Stimulated activated naive CD8-positive, alpha-beta T cell treated with anti-CD3 and anti-CD28 coated beads, Interleukin-15, Interleukin-2, amounts not matched to agents 100 ng/mL and 50 ng/mL, for 24 hours (primary cell): Measurements from ENCODE around the gene NEURL3.

Experiments used
- H3K27ac Mint-ChIP-seq: one replicate; pipeline ENCODE4 v1.8.0; 2021; ENCODE audit warnings: mild to moderate bottlenecking, mixed read lengths
- H3K27me3 Mint-ChIP-seq: one replicate; pipeline ENCODE4 v1.8.0; 2021; ENCODE audit warnings: mixed read lengths
- H3K36me3 Mint-ChIP-seq: one replicate; pipeline ENCODE4 v1.8.0; 2021; ENCODE audit warnings: low read depth, mixed read lengths
- H3K4me1 Mint-ChIP-seq: one replicate; pipeline ENCODE4 v1.8.0; 2021; ENCODE audit warnings: low read depth, mixed read lengths
- H3K4me3 Mint-ChIP-seq: one replicate; pipeline ENCODE4 v1.8.0; 2021; ENCODE audit warnings: mild to moderate bottlenecking, mixed read lengths
- H3K9me3 Mint-ChIP-seq: one replicate; pipeline ENCODE4 v1.8.0; 2021; ENCODE audit warnings: mixed read lengths

Gene NEURL3

DNA sequence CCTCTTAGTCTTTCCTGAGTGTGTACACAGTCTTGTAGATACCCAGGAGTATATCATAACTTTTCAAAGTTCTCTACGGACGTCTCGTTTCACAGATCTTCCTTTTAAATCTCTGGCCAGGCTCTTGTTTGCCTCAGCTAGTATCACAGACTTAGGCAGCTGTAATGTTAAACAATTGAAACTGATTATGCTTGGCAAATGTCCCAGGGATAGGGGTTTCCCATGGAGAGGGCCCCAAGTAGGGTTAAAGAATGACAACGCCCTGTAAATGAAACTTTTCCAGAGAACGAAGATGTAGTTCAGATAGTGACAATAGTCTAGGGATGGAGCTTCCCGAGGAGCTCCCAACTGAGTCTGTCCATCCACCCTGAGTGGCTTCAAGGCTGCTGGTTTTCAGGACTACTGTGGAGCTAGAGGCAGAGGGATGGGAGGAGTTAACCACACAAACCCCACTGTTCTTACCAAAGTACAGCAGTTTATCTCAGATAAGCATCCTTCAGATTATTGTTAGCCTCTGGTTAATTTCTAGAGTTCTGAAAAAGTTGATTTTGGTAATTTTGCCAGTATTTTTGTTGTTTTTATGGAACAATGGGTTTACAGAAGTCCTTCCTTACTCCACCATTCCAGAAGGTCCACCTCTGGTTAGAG, 9.1 kb downstream of the NEURL3 start:
- H3K36me3 Mint-ChIP-seq, result peaks cover 4% of the 10 kb centered on the region
- H3K27me3 Mint-ChIP-seq, result no peaks in the 10 kb centered on the region
- H3K27ac Mint-ChIP-seq, result no peak overlapping the region
- H3K4me3 Mint-ChIP-seq, result no peak overlapping the region
- H3K4me1 Mint-ChIP-seq, result peaks cover 22% of the 10 kb centered on the region
- peaks cover 8% of the 10 kb centered on the region for H3K9me3 Mint-ChIP-seq

DNA sequence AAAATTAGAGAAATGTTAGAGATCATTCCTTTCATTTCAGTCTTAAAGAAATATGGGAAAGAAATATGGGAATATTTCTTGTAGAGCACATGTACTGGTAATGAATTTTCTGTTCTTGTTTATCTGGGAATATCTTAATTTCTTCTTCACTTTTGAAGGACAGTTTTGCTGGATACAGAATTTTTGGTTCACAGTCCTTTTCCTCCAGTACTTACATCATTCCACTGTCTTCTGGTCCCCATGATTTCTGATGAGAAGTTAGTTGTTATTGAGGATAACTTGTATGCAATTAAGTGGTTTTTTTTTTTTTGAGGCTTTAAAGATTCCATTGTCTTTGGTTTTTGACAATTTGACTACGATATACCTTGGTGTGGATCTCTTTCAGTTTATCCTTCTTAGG, 11.0 kb downstream of the NEURL3 start:
- peaks cover 8% of the 10 kb centered on the region for H3K9me3 Mint-ChIP-seq
- H3K4me3 Mint-ChIP-seq, result no peak overlapping the region
- no peaks in the 10 kb centered on the region for H3K27me3 Mint-ChIP-seq
- H3K36me3 Mint-ChIP-seq, result peaks cover 4% of the 10 kb centered on the region
- peaks cover 31% of the 10 kb centered on the region for H3K4me1 Mint-ChIP-seq
- H3K27ac Mint-ChIP-seq, result no peak overlapping the region

DNA sequence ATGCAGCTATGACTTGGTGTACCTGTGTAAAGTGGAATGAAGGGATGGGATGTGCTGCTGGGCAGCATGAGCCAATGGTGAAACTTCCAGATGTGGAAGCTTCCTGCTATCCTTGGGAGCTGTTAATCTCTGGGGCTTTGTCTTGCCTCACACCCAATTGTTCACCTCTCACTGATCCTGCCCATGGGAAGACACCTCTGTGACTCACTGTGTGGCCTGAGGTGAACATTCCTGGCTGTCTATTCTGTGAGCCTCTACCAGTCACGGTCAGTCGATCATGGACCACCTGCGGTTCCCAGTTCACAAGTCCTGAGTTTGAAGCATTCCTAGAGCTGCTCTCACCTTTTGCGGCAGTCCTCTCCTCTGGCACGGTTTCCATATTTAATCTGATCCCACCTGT, 12.1 kb downstream of the NEURL3 start:
- no peak overlapping the region for H3K27ac Mint-ChIP-seq
- peaks cover 36% of the 10 kb centered on the region for H3K4me1 Mint-ChIP-seq
- peaks cover 8% of the 10 kb centered on the region for H3K9me3 Mint-ChIP-seq
- no peaks in the 10 kb centered on the region for H3K27me3 Mint-ChIP-seq
- no peak overlapping the region for H3K4me3 Mint-ChIP-seq
- H3K36me3 Mint-ChIP-seq, result peaks cover 4% of the 10 kb centered on the region

DNA sequence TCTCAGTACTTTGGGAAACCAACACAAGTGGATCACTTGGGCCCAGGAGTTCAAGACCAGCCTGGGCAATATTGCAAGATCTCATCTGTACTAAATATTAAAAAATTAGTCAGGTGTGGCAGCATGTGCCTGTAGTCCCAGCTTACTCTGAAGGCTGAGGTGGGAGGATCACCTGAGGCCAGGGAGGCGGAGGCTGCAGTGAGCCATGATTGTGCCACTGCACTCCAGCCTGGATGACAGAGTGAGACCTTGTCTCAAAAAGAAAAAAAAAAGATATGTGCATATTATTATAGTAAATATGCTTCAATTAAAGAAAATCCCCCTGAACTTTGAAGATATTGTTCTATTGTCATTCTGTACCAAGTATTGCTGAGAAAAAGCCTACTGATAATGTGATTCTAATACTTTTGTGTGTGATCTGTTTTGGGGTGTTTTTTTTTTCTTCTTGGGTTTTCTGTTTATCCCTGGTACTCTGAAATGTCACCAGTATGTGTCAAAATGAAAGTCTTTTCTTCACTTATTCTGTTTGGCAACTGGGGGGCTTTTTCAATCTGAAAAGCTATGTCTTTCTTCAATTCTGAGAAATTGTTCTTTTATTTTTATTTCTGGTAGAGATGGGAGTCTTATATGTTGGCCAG, 13.2 kb downstream of the NEURL3 start:
- Mint-ChIP-seq H3K27ac (peak overlapping the region; percentile 56), H3K4me1 (peaks cover 41% of the 10 kb centered on the region), H3K4me3 (no peak overlapping the region), H3K9me3 (peaks cover 8% of the 10 kb centered on the region), H3K36me3 (peaks cover 4% of the 10 kb centered on the region), H3K27me3 (no peaks in the 10 kb centered on the region)

DNA sequence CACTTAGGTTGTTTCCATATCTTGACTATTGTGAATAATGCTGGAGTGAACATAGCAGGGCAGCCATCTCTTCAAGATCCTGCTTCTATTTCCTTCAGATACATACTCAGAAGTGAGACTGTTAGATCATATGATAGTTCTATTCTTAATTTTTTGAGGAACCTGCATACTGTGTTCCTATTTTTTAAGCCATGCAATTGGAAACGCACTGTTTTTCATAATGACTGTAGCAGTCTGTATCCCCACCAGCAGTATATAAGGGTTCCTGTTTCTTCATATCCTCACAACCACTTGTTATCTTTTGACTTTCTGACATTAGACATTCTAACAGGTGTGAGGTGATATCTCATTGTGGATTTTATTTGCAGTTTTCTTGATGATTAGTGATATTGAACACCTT, 15.5 kb downstream of the NEURL3 start:
- peaks cover 55% of the 10 kb centered on the region for H3K4me1 Mint-ChIP-seq
- no peaks in the 10 kb centered on the region for H3K9me3 Mint-ChIP-seq
- H3K27ac Mint-ChIP-seq, result no peak overlapping the region
- H3K36me3 Mint-ChIP-seq, result no peaks in the 10 kb centered on the region
- no peaks in the 10 kb centered on the region for H3K27me3 Mint-ChIP-seq
- no peak overlapping the region for H3K4me3 Mint-ChIP-seq

DNA sequence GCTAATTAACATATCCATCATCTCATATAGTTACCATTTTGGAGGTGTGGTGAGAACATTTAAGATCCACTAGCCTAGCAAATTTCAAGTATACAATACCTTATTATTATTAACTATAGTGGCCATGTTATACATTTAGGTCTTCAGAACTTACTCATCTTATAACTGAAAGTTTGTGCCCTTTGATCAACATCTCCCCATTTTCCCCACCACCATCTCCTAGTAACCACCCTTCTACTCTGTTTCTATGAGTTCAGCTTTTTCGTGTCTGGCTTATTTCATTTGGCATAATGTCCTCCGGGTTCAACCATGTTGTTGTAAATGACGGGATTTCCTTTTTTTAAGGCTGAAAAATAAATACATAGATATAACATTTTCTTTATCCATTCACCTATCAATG, 15.9 kb downstream of the NEURL3 start:
- Mint-ChIP-seq H3K4me1 (peaks cover 59% of the 10 kb centered on the region), H3K4me3 (no peak overlapping the region), H3K27me3 (no peaks in the 10 kb centered on the region), H3K9me3 (no peaks in the 10 kb centered on the region), H3K27ac (no peak overlapping the region), H3K36me3 (no peaks in the 10 kb centered on the region)

DNA sequence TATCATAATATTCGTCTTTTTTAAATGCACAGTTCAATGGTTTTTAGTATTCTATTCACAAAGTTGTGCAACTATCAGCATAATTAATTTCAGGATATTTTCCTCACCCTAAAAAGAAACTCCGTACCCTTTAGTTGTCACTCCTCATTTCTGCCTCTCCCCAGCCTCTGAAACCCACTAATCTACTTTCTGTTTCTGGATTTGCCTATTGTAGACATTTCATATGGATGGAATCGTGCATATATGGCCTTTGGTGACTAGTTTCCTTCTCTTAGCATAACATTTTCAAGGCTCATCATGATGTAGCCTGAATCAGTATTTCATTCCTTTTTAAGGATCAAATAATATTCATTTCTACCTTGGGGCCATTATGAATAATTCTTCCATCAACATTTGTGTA, 18.5 kb downstream of the NEURL3 start:
- Mint-ChIP-seq H3K36me3 (no peaks in the 10 kb centered on the region), H3K9me3 (no peaks in the 10 kb centered on the region)

DNA sequence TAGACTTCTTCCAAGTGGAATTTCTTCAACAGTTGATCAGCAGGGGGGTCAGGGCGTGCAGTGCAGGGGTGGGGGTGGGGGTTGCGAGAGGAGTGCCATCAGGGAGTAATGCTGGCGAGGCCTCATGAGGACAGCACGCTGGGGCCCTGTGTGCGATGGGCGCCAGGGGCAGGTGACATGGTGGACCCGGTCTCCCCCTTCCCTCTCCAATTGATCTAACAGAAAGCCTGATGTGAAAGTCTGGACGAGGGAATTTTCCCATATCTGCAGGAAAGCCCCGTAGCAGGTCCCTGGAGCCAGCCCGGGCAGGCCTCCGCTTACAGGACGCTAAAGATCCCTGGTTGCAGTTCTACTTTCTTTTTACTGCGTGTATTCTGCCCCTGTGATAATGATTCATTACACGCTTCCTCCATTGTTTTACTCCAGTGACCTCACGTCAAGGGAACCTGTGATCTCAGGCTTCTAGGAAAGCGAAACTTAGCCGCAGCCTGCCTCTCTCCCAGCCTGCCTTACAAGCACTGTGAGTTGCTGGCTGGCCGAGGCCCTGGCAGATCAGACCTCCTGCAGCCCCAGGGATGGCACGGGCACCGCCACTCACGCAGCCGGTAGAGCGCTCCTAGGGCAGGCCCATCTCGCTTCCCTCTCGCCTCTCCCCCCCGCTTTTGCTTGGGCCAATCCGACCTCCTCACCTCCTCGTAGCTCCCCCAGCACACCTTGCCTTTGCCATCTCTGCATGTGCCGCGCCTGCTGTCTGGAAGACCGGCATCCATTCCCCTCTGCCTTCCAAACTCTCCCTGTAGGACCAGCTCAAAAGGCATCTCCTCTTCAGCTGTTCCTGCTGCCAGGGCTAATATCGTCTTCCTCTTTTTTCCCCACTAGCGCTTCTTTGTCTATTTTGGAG, 19.2 kb downstream of the NEURL3 start:
- no peaks in the 10 kb centered on the region for H3K36me3 Mint-ChIP-seq
- H3K4me1 Mint-ChIP-seq, result peaks cover 47% of the 10 kb centered on the region
- peak overlapping the region; percentile 90 for H3K4me3 Mint-ChIP-seq
- no peaks in the 10 kb centered on the region for H3K27me3 Mint-ChIP-seq
- peak overlapping the region; percentile 99 for H3K27ac Mint-ChIP-seq
- no peaks in the 10 kb centered on the region for H3K9me3 Mint-ChIP-seq

More for the DNA sequence above, 18.5 kb downstream of the NEURL3 start:
- Mint-ChIP-seq H3K27ac (peak overlapping the region; percentile 99), H3K4me3 (peak overlapping the region; percentile 90), H3K4me1 (peaks cover 49% of the 10 kb centered on the region), H3K27me3 (no peaks in the 10 kb centered on the region)

DNA sequence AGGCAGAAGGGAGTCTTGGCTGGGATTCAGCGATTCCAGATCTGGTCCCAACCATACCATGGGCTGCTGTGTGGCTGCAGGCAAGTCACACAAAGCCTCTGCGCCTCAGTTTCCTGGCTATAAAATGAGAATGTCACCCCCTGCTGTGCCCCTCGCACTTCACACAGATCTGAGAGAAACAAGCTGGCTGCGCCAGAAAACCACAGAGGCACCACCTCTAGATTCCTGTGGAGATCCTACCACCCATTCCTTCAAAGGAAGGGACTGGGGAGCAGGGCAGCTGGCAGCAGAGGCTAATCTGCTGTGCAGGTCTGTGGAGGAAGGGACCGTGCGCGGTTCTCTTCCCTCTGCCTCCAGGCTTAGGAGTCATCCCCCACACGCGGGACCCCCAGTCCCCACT, 19.8 kb downstream of the NEURL3 start:
- H3K4me3 Mint-ChIP-seq, result peak overlapping the region; percentile 90
- H3K4me1 Mint-ChIP-seq, result peaks cover 47% of the 10 kb centered on the region
- H3K27me3 Mint-ChIP-seq, result no peaks in the 10 kb centered on the region
- H3K27ac Mint-ChIP-seq, result peak overlapping the region; percentile 99
- no peaks in the 10 kb centered on the region for H3K36me3 Mint-ChIP-seq
- no peaks in the 10 kb centered on the region for H3K9me3 Mint-ChIP-seq

DNA sequence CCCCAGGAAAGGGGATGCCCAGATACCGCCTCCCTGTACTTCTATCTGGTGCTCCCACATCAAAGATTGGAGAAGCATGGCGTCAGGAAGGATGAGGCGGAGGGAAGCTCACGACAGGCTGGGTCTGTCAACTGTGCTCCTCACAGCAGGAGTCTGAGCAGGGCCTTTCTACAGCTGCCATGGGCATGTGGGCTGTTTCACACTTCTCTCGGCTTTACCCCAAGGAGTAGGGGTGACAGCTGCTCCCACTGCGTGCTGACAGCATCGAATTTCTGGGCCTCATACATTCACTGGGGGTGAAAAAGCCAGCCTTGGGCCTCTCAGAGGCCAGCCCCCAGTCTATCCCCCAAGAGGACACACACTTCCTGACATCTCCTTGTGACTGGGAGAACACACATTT, 21.1 kb downstream of the NEURL3 start:
- H3K4me1 Mint-ChIP-seq, result peaks cover 36% of the 10 kb centered on the region
- no peaks in the 10 kb centered on the region for H3K9me3 Mint-ChIP-seq
- no peak overlapping the region for H3K4me3 Mint-ChIP-seq
- peak overlapping the region; percentile 99 for H3K27ac Mint-ChIP-seq
- H3K27me3 Mint-ChIP-seq, result no peaks in the 10 kb centered on the region
- H3K36me3 Mint-ChIP-seq, result no peaks in the 10 kb centered on the region

DNA sequence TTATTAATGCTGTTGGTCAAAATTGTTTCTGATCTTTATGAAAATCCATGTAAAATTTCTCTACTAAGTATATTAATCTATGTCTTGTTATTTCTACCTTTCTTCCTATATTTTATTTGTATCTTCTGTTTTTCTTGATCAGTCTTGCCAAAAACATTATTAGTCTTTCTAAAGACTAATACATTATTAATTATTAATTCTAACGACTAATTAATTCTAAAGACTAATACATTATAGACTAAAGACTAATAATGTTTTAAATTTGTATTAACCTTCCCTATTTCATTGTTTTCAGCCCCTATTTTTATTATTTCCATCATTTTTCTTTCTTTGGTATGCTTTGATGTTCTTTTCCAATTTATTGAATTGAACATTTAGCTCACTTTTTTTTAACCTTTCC, 27.7 kb downstream of the NEURL3 start:
- Mint-ChIP-seq H3K4me1 (no peaks in the 10 kb centered on the region), H3K36me3 (no peaks in the 10 kb centered on the region), H3K9me3 (no peaks in the 10 kb centered on the region)

DNA sequence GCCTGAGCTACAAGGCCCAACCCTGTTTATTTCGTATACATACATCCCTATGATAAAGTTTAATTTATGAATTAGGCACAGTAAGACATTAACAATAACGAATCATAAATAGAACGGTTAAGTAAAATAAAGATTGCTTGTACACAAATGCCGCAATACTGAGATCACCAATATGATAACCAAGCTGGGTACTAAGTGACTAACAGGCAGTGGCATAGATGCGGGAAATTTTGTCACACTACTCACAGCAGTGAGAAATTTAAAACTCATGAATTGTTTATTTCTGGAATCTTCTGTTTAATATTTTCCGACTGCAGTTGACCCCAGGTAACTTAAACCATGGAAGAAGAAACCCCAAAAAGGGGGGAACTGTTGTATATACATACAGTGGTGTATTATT, 33.4 kb downstream of the NEURL3 start:
- Mint-ChIP-seq H3K9me3 (no peaks in the 10 kb centered on the region), H3K27me3 (peaks cover 4% of the 10 kb centered on the region), H3K4me1 (peaks cover 11% of the 10 kb centered on the region), H3K27ac (no peak overlapping the region), H3K36me3 (no peaks in the 10 kb centered on the region), H3K4me3 (no peak overlapping the region)

More for the DNA sequence above, 27.7 kb downstream of the NEURL3 start:
- Mint-ChIP-seq H3K27ac (no peak overlapping the region), H3K27me3 (no peaks in the 10 kb centered on the region), H3K4me3 (no peak overlapping the region)

DNA sequence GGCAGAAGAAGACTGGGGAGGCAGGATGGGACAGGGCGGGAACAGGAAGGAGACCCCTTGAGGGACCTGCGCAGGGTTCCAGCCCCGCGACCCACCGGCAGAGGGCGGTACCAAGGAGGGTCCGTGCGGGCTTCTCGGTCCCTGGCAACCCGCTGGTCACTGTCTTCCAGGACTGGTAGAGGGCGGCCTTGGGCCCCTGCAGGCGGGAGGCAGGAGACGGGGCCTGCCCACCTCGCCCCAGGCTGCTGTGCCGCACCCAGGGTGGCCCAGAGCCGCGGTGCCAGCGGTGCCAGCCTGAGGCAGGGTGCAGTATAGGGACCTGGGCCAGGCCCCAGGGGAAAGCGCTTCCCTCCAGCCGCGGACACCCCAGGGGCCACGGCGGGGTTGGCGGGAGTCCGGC, 34.5 kb downstream of the NEURL3 start:
- H3K4me1 Mint-ChIP-seq, result peaks cover 11% of the 10 kb centered on the region
- no peak overlapping the region for H3K4me3 Mint-ChIP-seq
- no peaks in the 10 kb centered on the region for H3K9me3 Mint-ChIP-seq
- H3K27ac Mint-ChIP-seq, result no peak overlapping the region
- H3K27me3 Mint-ChIP-seq, result peaks cover 4% of the 10 kb centered on the region
- H3K36me3 Mint-ChIP-seq, result no peaks in the 10 kb centered on the region

DNA sequence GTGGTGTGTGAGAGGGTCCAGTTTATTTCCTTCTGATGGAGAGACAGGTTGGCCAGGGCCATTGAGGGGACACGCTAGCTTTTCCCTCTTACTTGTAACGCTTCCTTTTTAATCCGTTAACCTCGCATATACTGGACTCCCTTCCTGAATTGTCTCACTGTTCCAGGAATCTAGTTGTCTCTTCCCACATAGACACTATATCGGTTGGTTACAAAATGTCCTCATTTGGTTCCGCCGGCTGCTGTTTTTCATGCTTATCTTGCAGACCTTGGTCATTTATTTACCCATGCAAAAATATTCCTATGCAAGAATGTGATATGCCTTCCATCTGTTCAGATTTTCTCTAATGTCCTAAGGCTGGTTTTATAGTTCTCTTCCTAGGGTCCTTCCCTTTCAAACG, 35.0 kb downstream of the NEURL3 start:
- no peaks in the 10 kb centered on the region for H3K9me3 Mint-ChIP-seq
- peaks cover 11% of the 10 kb centered on the region for H3K4me1 Mint-ChIP-seq
- H3K27ac Mint-ChIP-seq, result no peak overlapping the region
- no peaks in the 10 kb centered on the region for H3K36me3 Mint-ChIP-seq
- no peak overlapping the region for H3K4me3 Mint-ChIP-seq
- peaks cover 4% of the 10 kb centered on the region for H3K27me3 Mint-ChIP-seq

DNA sequence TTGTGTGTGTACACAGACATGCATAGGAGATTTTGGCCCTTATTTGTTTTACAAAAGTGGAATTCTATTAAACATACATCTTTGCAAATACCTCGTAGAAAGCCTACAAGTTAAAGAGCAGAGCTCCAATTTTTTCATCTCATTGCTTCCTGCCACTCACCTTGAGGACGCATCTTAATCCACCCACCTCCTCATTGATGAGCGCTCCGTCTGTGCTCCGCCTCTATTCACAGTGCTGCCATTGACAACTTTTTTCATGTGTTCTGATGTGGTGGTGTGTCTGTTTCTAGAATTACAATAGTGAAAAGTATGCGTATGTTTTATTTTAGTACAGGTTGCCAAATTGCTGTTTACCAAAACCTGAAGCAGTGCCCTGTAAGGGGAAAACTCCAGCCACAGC, 36.3 kb downstream of the NEURL3 start:
- no peaks in the 10 kb centered on the region for H3K36me3 Mint-ChIP-seq
- peaks cover 4% of the 10 kb centered on the region for H3K27me3 Mint-ChIP-seq
- H3K9me3 Mint-ChIP-seq, result no peaks in the 10 kb centered on the region
- H3K4me3 Mint-ChIP-seq, result no peak overlapping the region
- H3K27ac Mint-ChIP-seq, result no peak overlapping the region
- peaks cover 11% of the 10 kb centered on the region for H3K4me1 Mint-ChIP-seq
